ENCODE results near the gene DENND2A. TPM values are rescaled to one million over a fixed set of nuclear protein-coding genes. Genes with fewer than 3 reads are reported as not detected.

DENND2A gene
- total and polyA plus RNA-seq, 2 of the 4 experiments (the other 2 are of a cell fraction): 7.5 to 10.3 TPM

DNA sequence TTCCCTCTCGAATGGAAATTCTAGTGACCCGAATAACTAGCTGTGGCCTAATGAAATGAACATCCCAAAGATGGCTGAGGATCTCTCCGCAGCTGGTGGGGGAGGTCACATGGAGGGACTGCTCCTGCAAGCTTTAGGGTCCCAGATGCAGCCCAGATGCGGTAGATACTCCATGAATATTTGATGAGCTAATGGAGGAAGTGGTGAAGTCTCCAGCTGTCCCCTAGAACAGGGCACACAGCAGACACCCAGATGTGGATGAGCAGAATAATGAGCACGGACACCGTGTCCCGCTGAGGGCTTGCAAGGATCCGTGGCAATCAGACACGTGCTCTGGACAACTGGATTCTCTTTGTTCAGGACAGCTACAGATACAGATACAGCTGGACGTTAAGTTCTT is 59.2 kb downstream of the DENND2A start:
- Histone ChIP-seq H4K20me1 (ENCODE audit: insufficient read depth, low read length) (no peaks in the 10 kb centered on the region), H3K4ac (ENCODE audit: low read depth, low read length) (no peak overlapping the region), H2AK5ac (ENCODE audit: low read depth, low read length) (no peak overlapping the region), H4K91ac (ENCODE audit: insufficient read depth, low read depth, low read length) (no peak overlapping the region), H3K9me3 (ENCODE audit: control insufficient read depth, insufficient read depth, low read length) (no peaks in the 10 kb centered on the region), H2BK20ac (ENCODE audit: low read depth, low read length) (no peak overlapping the region), H3K56ac (ENCODE audit: extremely low read depth, insufficient read depth, low read length) (no peak overlapping the region), H3K79me1 (ENCODE audit: low read depth in 1 of 2, low read length in 2 of 2) (peaks cover 0 to 4% of the 10 kb centered on the region in 2 experiments; a peak in 1 of 4 replicates), H2BK120ac (ENCODE audit: low read depth, low read length) (no peak overlapping the region), H3K9me1 (ENCODE audit: insufficient read depth, low read length) (peaks cover 4% of the 10 kb centered on the region; the same call in 1 of the 2 replicates), H3K18ac (ENCODE audit: low read depth, low read length) (no peak overlapping the region), H3K4me3 (ENCODE audit: insufficient read depth, low read depth, low read length) (no peak overlapping the region), H3K14ac (replicated peaks; ENCODE audit: low read depth, low read length) (no peak overlapping the region), H2BK5ac (ENCODE audit: low read depth, low read length, poor library complexity, severe bottlenecking) (no peak overlapping the region), H3K4me1 (ENCODE audit: control insufficient read depth, insufficient read depth, low read length) (no peaks in the 10 kb centered on the region), H4K5ac (ENCODE audit: low read depth, low read length) (no peak overlapping the region), H3K27ac (ENCODE audit: insufficient read depth, low read length) (no peak overlapping the region), H3K27me3 (ENCODE audit: control insufficient read depth, insufficient read depth, low read length) (no peaks in the 10 kb centered on the region), H2AK9ac (replicated peaks; ENCODE audit: low read depth, low read length, poor library complexity) (no peak overlapping the region), H3K4me2 (ENCODE audit: low read depth, low read length) (no peak overlapping the region), H2BK15ac (ENCODE audit: low read depth, low read length) (no peak overlapping the region), H3K36me3 (ENCODE audit: control insufficient read depth, insufficient read depth, low read length) (peaks cover 45% of the 10 kb centered on the region), H4K8ac (ENCODE audit: low read depth in 2 of 2, low read length in 2 of 2) (no peak overlapping the region), H3K9ac (ENCODE audit: low read depth, low read length) (no peak overlapping the region), H3K23ac (ENCODE audit: low read depth, low read length) (no peak overlapping the region), H2AFZ (replicated peaks; ENCODE audit: low read length, poor library complexity) (no peak overlapping the region)
- ChIA-PET CTCF (no interaction called here), POLR2A (ENCODE audit: unreplicated experiment) (no interaction called here)
- BruUV-seq (replicated peaks): no TSS peak
- dilution Hi-C loops (cut with HindIII; ENCODE audit: low sequenced_read_pairs, unreplicated experiment) (no loop called here), in situ Hi-C loops (cut with MboI; ENCODE audit: low sequenced_read_pairs) (no loop called here), intact Hi-C loops (cut with micrococcal nuclease) (no loop called here)
- ATAC-seq (ENCODE audit: low read depth): no peak
- no peak for TF ChIP-seq MAFK (IDR thresholded peaks at IDR 0.05; ENCODE audit: low read depth, low read length)
- no peak for DNase-seq
- no CpG with 5 or more reads among the region's 10 CpGs for WGBS, 2 experiments (ENCODE audit: extremely low coverage in 2 of 2, insufficient read length in 1 of 2)

Measured in IMR-90 (cell line).